ENCODE measurements around the gene KLF15. TPM values are rescaled to one million over a fixed set of nuclear protein-coding genes. Genes with fewer than 3 reads are reported as not detected.

The KLF15 gene
- total and polyA plus RNA-seq, 4 donors = 7.9 to 26.9 (median 21.0) TPM

DNA sequence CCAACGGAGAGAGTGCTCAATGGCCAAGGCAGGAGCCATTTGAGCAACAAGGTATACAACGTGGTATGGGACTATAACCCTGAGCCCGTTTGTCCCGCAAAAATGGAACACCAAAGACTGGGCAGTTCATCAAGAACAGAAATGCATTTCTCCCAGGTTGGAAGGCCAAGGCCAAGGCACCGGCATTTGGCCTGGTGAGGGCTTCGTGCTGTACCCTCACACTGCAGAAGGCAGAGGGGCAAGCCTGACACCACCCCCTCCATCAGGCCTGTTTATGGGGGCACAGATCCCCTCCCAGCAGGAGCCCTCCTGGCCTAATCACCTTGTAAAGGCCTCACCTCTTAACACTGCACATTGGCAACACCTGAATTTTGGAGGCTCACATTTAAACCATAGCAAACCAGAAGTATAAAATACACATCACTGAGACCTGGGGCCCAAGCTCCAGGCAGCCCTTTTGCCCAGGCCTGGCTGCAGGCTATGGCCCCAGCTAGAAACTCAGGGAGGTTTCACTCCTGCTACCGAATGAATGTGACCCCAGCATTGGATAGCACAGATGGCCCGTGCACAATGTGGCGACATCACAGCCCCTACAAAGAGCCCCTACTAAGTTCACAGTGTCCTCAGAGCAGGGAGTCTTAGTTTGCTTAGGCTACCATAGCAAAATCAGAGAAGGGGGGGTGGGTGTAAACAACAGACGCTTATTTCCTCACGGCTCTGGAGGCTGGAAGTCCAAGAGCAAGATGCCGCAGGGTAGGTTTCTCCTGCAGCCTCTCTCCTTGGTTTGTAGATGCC is 47.1 kb downstream of the KLF15 start:
- 86% methylated on average over 10 of the region's 12 CpGs for WGBS (ENCODE audit: insufficient coverage)
- no peak for DNase-seq (ENCODE audit: low read depth in 4 of 6, low spot score in 6 of 6)
- no peaks in the 10 kb centered on the region for H3K9me3 ChIP-seq (ENCODE audit: control insufficient read depth, insufficient read depth, low read length)
- no peak overlapping the region for H3K4me3 ChIP-seq (ENCODE audit: low read depth, low read length)
- H3K36me3 ChIP-seq (ENCODE audit: control insufficient read depth, insufficient read depth, low read length) = no peaks in the 10 kb centered on the region
- H3K4me1 ChIP-seq (ENCODE audit: control insufficient read depth, insufficient read depth, low read length) = no peaks in the 10 kb centered on the region
- no peak overlapping the region for H3K27ac ChIP-seq (ENCODE audit: low read depth, low read length)
- no peaks in the 10 kb centered on the region for H3K27me3 ChIP-seq (ENCODE audit: control insufficient read depth, insufficient read depth, low read length)

DNA sequence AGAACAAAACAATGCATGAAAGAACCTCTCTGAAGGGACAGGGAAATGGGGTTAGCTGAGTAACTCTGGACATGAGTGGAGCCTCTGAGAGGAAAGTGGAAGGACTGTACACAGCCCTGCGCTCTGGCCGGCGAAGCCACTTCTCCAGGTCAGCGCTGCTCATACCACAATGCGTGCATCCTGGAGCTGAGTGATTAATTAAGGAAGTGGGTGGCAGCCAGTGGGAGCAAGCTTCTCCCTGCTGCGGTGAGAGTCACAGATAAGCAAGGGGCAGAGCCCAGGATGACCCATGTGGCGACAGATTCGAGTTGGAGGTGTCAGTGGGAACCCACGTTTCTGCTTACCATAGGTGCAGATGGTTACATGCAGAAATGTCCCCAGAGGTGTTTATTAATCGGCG is 48.0 kb downstream of the KLF15 start:
- no peak for DNase-seq (ENCODE audit: low read depth in 4 of 6, low spot score in 6 of 6)
- WGBS (ENCODE audit: insufficient coverage) = 89% methylated on average over 11 of the region's 11 CpGs
- Histone ChIP-seq H3K27me3 (ENCODE audit: control insufficient read depth, insufficient read depth, low read length) (no peaks in the 10 kb centered on the region), H3K9me3 (ENCODE audit: control insufficient read depth, insufficient read depth, low read length) (no peaks in the 10 kb centered on the region), H3K4me1 (ENCODE audit: control insufficient read depth, insufficient read depth, low read length) (no peaks in the 10 kb centered on the region), H3K27ac (ENCODE audit: low read depth, low read length) (no peak overlapping the region), H3K4me3 (ENCODE audit: low read depth, low read length) (no peak overlapping the region), H3K36me3 (ENCODE audit: control insufficient read depth, insufficient read depth, low read length) (no peaks in the 10 kb centered on the region)

DNA sequence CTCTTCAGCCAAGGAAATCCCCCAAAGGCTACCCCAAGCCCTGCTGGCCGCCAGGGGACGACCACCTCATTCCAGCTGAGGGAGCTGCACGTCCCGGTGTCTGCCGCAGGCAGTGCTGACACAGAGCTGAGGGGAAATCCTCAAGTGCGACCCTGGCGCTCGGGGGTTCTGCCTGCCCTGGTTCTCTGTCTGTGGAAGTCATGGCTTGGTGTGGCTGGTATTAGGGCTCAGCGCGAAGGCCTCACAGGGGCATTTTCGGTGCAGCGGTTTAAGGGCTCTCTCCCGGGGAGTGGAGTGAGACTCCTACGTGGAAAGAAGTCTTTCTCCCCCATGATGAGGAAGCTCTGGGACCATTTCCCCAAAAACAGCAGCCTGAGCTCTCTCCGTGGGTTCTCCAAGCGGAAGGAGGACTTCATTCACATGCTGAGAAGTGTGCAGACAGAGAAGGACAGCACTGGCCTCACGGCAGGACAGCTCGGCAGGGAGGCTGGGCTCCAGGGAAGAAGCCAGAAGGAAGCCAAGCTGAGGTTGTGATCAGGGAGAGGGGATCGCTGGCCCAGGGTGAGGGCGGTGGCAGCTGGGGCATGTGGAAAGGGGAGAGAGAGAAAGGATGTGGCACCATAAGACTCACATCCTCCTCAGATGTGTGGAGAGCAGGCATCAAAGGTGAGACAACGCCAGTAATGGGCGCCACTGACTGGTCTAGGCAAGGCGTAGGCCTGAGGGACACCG is 48.6 kb downstream of the KLF15 start:
- Histone ChIP-seq H3K27ac (ENCODE audit: low read depth, low read length) (no peak overlapping the region), H3K9me3 (ENCODE audit: control insufficient read depth, insufficient read depth, low read length) (no peaks in the 10 kb centered on the region), H3K36me3 (ENCODE audit: control insufficient read depth, insufficient read depth, low read length) (no peaks in the 10 kb centered on the region), H3K4me1 (ENCODE audit: control insufficient read depth, insufficient read depth, low read length) (no peaks in the 10 kb centered on the region), H3K27me3 (ENCODE audit: control insufficient read depth, insufficient read depth, low read length) (no peaks in the 10 kb centered on the region), H3K4me3 (ENCODE audit: low read depth, low read length) (no peak overlapping the region)
- WGBS (ENCODE audit: insufficient coverage) = 91% methylated on average over 20 of the region's 24 CpGs
- no peak for DNase-seq (ENCODE audit: low read depth in 4 of 6, low spot score in 6 of 6)

DNA sequence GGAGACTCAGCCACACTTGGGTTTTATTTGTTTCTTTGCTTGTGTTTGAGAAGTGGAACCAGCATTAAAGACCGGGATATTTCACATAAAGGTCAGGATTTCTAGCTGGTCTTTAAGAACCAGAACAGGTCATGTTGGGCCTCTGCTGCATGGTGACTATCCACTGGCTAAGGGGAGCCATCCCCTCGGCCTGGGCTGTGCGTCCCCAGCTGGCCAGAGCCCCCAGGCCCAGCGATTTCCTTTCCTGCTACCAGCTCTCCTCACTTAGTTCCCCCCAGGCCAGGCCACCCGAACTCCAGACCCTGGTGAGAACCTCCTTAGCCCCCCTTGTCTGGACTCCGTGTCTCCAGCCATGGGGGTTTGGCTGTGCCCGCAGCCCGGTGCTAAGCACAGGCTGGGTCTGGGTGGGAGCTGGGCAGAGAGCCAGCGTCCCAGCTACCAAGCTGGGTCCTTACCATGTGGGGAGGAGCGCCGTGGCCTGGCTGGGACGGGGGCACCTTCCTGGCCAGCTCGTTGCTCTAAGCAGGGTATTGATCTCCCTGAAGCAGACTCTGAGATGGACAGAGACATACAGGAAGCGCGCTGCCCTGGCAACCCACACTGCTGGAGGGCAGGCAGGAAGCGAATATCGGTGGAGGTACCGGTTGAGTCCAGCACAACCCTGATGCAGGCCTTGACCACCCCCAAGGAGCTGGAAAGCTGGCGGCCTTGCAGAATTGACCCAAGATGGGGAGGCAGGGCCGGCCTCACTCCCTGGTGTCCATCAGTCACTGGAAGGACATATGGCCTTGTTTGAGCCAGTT is 49.4 kb downstream of the KLF15 start:
- Histone ChIP-seq H3K36me3 (ENCODE audit: control insufficient read depth, insufficient read depth, low read length) (no peaks in the 10 kb centered on the region), H3K4me3 (ENCODE audit: low read depth, low read length) (no peak overlapping the region), H3K27me3 (ENCODE audit: control insufficient read depth, insufficient read depth, low read length) (no peaks in the 10 kb centered on the region), H3K9me3 (ENCODE audit: control insufficient read depth, insufficient read depth, low read length) (peaks cover 2% of the 10 kb centered on the region), H3K27ac (ENCODE audit: low read depth, low read length) (no peak overlapping the region), H3K4me1 (ENCODE audit: control insufficient read depth, insufficient read depth, low read length) (no peaks in the 10 kb centered on the region)
- no peak for DNase-seq (ENCODE audit: low read depth in 4 of 6, low spot score in 6 of 6)
- 90% methylated on average over 20 of the region's 20 CpGs for WGBS (ENCODE audit: insufficient coverage)

DNA sequence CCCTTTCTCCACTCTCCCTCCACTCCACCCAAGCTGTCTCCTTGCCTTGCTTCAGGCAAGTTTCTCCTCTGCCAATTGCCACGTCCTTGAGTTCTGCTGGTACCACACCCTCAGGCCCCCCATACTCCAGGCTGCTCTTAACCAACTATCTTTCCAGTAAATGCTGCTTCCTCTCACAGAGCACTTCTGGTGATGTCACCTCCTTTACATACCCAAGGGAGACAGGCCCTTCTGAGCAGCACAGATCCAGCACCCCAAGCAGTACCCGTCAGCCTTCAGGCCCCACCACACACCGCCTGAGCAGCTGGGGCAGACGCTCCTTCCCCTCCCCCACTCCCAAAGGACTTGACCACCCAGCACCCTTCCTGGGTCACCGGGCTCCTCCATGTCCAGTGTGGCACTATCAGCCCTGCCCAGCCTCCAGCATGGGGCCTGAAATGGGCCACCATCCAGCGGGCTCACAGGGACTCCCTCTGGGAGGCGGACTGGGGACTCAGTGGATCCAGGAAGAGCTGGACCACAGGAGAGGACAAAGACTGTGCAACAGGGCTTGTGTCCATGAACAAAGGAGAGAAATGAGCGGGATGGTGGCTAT is 50.2 kb downstream of the KLF15 start:
- no peaks in the 10 kb centered on the region for H3K36me3 ChIP-seq (ENCODE audit: control insufficient read depth, insufficient read depth, low read length)
- H3K27me3 ChIP-seq (ENCODE audit: control insufficient read depth, insufficient read depth, low read length) = no peaks in the 10 kb centered on the region
- 90% methylated on average over 7 of the region's 8 CpGs for WGBS (ENCODE audit: insufficient coverage)
- no peak for DNase-seq (ENCODE audit: low read depth in 4 of 6, low spot score in 6 of 6)
- peaks cover 2% of the 10 kb centered on the region for H3K9me3 ChIP-seq (ENCODE audit: control insufficient read depth, insufficient read depth, low read length)
- no peak overlapping the region for H3K4me3 ChIP-seq (ENCODE audit: low read depth, low read length)
- no peak overlapping the region for H3K27ac ChIP-seq (ENCODE audit: low read depth, low read length)
- no peaks in the 10 kb centered on the region for H3K4me1 ChIP-seq (ENCODE audit: control insufficient read depth, insufficient read depth, low read length)

- DNase-seq (ENCODE audit: low read depth in 4 of 6, low spot score in 6 of 6) = no peak
- no peak overlapping the region for H3K27ac ChIP-seq (ENCODE audit: low read depth, low read length)
- no peaks in the 10 kb centered on the region for H3K27me3 ChIP-seq (ENCODE audit: control insufficient read depth, insufficient read depth, low read length)
- no peak overlapping the region for H3K4me3 ChIP-seq (ENCODE audit: low read depth, low read length)
- WGBS (ENCODE audit: insufficient coverage) = 92% methylated on average over 4 of the region's 7 CpGs
- H3K4me1 ChIP-seq (ENCODE audit: control insufficient read depth, insufficient read depth, low read length) = no peaks in the 10 kb centered on the region
- H3K36me3 ChIP-seq (ENCODE audit: control insufficient read depth, insufficient read depth, low read length) = no peaks in the 10 kb centered on the region
- H3K9me3 ChIP-seq (ENCODE audit: control insufficient read depth, insufficient read depth, low read length) = peaks cover 2% of the 10 kb centered on the region
These were observed 50.8 kb downstream of the KLF15 start for GRCh38 chr3:126306397-126306796.

GRCh38 chr3:126305427-126305826 is 51.8 kb downstream of the KLF15 start:
- H3K27me3 ChIP-seq (ENCODE audit: control insufficient read depth, insufficient read depth, low read length) = no peaks in the 10 kb centered on the region
- DNase-seq (ENCODE audit: low read depth in 4 of 6, low spot score in 6 of 6) = no peak
- no peak overlapping the region for H3K4me3 ChIP-seq (ENCODE audit: low read depth, low read length)
- peaks cover 1% of the 10 kb centered on the region for H3K36me3 ChIP-seq (ENCODE audit: control insufficient read depth, insufficient read depth, low read length)
- H3K27ac ChIP-seq (ENCODE audit: low read depth, low read length) = no peak overlapping the region
- peaks cover 2% of the 10 kb centered on the region for H3K9me3 ChIP-seq (ENCODE audit: control insufficient read depth, insufficient read depth, low read length)
- no peaks in the 10 kb centered on the region for H3K4me1 ChIP-seq (ENCODE audit: control insufficient read depth, insufficient read depth, low read length)

- peaks cover 5% of the 10 kb centered on the region for H3K36me3 ChIP-seq (ENCODE audit: control insufficient read depth, insufficient read depth, low read length)
- no peaks in the 10 kb centered on the region for H3K4me1 ChIP-seq (ENCODE audit: control insufficient read depth, insufficient read depth, low read length)
- no peak overlapping the region for H3K4me3 ChIP-seq (ENCODE audit: low read depth, low read length)
- DNase-seq (ENCODE audit: low read depth in 4 of 6, low spot score in 6 of 6) = no peak
- H3K9me3 ChIP-seq (ENCODE audit: control insufficient read depth, insufficient read depth, low read length) = peaks cover 2% of the 10 kb centered on the region
- H3K27ac ChIP-seq (ENCODE audit: low read depth, low read length) = no peak overlapping the region
- no CpG with 5 or more reads among the region's 3 CpGs for WGBS (ENCODE audit: insufficient coverage)
- H3K27me3 ChIP-seq (ENCODE audit: control insufficient read depth, insufficient read depth, low read length) = no peaks in the 10 kb centered on the region
These were observed 52.5 kb downstream of the KLF15 start for GRCh38 chr3:126304704-126305103.

DNA sequence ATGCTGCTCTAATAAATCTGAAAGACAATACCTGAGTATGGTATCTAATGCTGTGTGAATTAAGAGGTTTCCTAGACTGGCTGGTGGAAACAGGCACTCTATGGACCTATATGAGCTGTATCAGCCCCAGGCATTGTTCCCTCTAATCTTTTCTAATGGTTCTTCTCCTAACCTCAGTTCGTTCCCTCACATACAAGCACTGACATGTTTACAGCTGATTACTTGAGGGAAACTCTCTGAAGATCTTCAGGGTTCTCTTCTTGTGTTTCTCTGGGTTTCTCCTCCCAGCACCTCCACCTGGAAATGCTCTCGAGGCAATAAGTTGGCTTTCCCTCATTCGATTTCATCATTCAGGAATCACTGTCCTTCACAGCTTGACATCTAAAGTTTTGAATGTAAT is 52.9 kb downstream of the KLF15 start:
- Histone ChIP-seq H3K4me3 (ENCODE audit: low read depth, low read length) (no peak overlapping the region), H3K4me1 (ENCODE audit: control insufficient read depth, insufficient read depth, low read length) (no peaks in the 10 kb centered on the region), H3K27ac (ENCODE audit: low read depth, low read length) (no peak overlapping the region), H3K9me3 (ENCODE audit: control insufficient read depth, insufficient read depth, low read length) (peaks cover 2% of the 10 kb centered on the region), H3K27me3 (ENCODE audit: control insufficient read depth, insufficient read depth, low read length) (no peaks in the 10 kb centered on the region), H3K36me3 (ENCODE audit: control insufficient read depth, insufficient read depth, low read length) (peaks cover 5% of the 10 kb centered on the region)
- DNase-seq (ENCODE audit: low read depth in 4 of 6, low spot score in 6 of 6) = no peak
- WGBS (ENCODE audit: insufficient coverage) = 80% methylated on average over 1 of the region's 3 CpGs

All from spinal cord (tissue), 10 donors.